Measurements from ENCODE around the gene SPINK1. TPM values are rescaled to one million over a fixed set of nuclear protein-coding genes. Genes with fewer than 3 reads are reported as not detected.
"Not testable (repeated sequence)": the region's sequence is repeated elsewhere in the genome, so short reads cannot be mapped to it uniquely, and the experiment has no call there.

Gene SPINK1
- total and polyA plus RNA-seq, 11 donors = 0.50 to 32.4 (median 3.5) TPM; not detected in 3

GRCh38 chr5:147876626-147877025 lies 45.2 kb upstream of the SPINK1 start:
- no peak overlapping the region for H3K4me3 ChIP-seq
- no peaks in the 10 kb centered on the region for H3K4me1 ChIP-seq
- intact Hi-C loops (cut with DNase I) = no loop called here
- no peak for TF ChIP-seq POLR2A (IDR thresholded peaks at IDR 0.05)
- TF ChIP-seq CTCF (IDR thresholded peaks at IDR 0.05) = no peak
- H3K27me3 ChIP-seq = no peaks in the 10 kb centered on the region
- no peaks in the 10 kb centered on the region for H3K36me3 ChIP-seq
- ATAC-seq (no peak), DNase-seq (no peak)
- 75 to 83% (median 79%) methylated on average over 2 of the region's 2 CpGs for WGBS, 4 donors
- no peak overlapping the region for H3K27ac ChIP-seq
- no peaks in the 10 kb centered on the region for H3K9me3 ChIP-seq

GRCh38 chr5:147876141-147876540 lies 44.7 kb upstream of the SPINK1 start:
- TF ChIP-seq CTCF (IDR thresholded peaks at IDR 0.05) = no peak
- no peak for TF ChIP-seq POLR2A (IDR thresholded peaks at IDR 0.05)
- no peaks in the 10 kb centered on the region for H3K4me1 ChIP-seq
- H3K9me3 ChIP-seq = no peaks in the 10 kb centered on the region
- no peak overlapping the region for H3K4me3 ChIP-seq
- ATAC-seq = no peak
- intact Hi-C loops (cut with DNase I) = no loop called here
- no peak for DNase-seq
- no peaks in the 10 kb centered on the region for H3K27me3 ChIP-seq
- H3K36me3 ChIP-seq = no peaks in the 10 kb centered on the region
- no peak overlapping the region for H3K27ac ChIP-seq

- intact Hi-C loops (cut with DNase I) = no loop called here
- Histone ChIP-seq H3K4me3 (no peak overlapping the region), H3K27ac (no peak overlapping the region), H3K4me1 (no peaks in the 10 kb centered on the region), H3K36me3 (no peaks in the 10 kb centered on the region), H3K27me3 (no peaks in the 10 kb centered on the region), H3K9me3 (no peaks in the 10 kb centered on the region)
- TF ChIP-seq POLR2A (IDR thresholded peaks at IDR 0.05) = no peak
- no peak for TF ChIP-seq CTCF (IDR thresholded peaks at IDR 0.05)
- DNase-seq (no peak), ATAC-seq (no peak)
- WGBS, 4 donors = 43 to 50% (median 46%) methylated on average over 3 of the region's 3 CpGs
Measured at GRCh38 chr5:147874910-147875367, 43.5 kb upstream of the SPINK1 start.

GRCh38 chr5:147874118-147874875 lies 42.8 kb upstream of the SPINK1 start:
- H3K4me1 ChIP-seq; H3K9me3 ChIP-seq; H3K27ac ChIP-seq; H3K27me3 ChIP-seq; H3K4me3 ChIP-seq; DNase-seq; H3K36me3 ChIP-seq; ATAC-seq; intact Hi-C loops (cut with DNase I): not testable (repeated sequence)
- 74 to 87% (median 77%) methylated on average over 5 to 8 of the region's 8 CpGs for WGBS, 4 donors

GRCh38 chr5:147872744-147873435 lies 41.4 kb upstream of the SPINK1 start:
- intact Hi-C loops (cut with DNase I); ATAC-seq: not testable (repeated sequence)
- 82 to 88% (median 83%) methylated on average over 16 of the region's 16 CpGs for WGBS, 4 donors

GRCh38 chr5:147871980-147872549 lies 40.6 kb upstream of the SPINK1 start:
- WGBS, 4 donors = 92 to 94% (median 93%) methylated on average over 17 to 18 of the region's 18 CpGs

More at GRCh38 chr5:147872744-147873435, 41.4 kb upstream of the SPINK1 start:
- not testable (repeated sequence) for H3K36me3 ChIP-seq, DNase-seq, H3K4me1 ChIP-seq, H3K27me3 ChIP-seq, H3K27ac ChIP-seq, H3K4me3 ChIP-seq, H3K9me3 ChIP-seq

GRCh38 chr5:147869892-147870291 lies 38.4 kb upstream of the SPINK1 start:
- H3K4me1 ChIP-seq; ATAC-seq; H3K4me3 ChIP-seq; H3K27me3 ChIP-seq; H3K27ac ChIP-seq; DNase-seq; H3K36me3 ChIP-seq; H3K9me3 ChIP-seq; intact Hi-C loops (cut with DNase I): not testable (repeated sequence)
- 69 to 78% (median 71%) methylated on average over 6 of the region's 6 CpGs for WGBS, 4 donors

More at GRCh38 chr5:147871980-147872549, 40.6 kb upstream of the SPINK1 start:
- DNase-seq; H3K9me3 ChIP-seq; H3K27ac ChIP-seq; intact Hi-C loops (cut with DNase I); H3K27me3 ChIP-seq; H3K36me3 ChIP-seq; ATAC-seq; H3K4me1 ChIP-seq; H3K4me3 ChIP-seq: not testable (repeated sequence)

Measured in heart left ventricle (tissue), 16 donors.